Left lung (tissue), 10 donors: ENCODE measurements around the gene BTN1A1. TPM values are rescaled to one million over a fixed set of nuclear protein-coding genes. Genes with fewer than 3 reads are reported as not detected.
"Not testable (repeated sequence)": the region's sequence is repeated elsewhere in the genome, so short reads cannot be mapped to it uniquely, and the experiment has no call there.

ENCODE experiments used
- ATAC-seq: fragments of 200-7000 bp; cut with Tn5 transposase; one replicate; pipeline ENCODE4 v1.9.1; 2020; ENCODE audit warnings: moderate library complexity
- DNase-seq, 4 donors: peaks; one replicate each; pipeline ENCODE4 v3.0.0-alpha.2; 2013 to 2020
- H3K27ac ChIP-seq, 2 donors: fragments of 200-600 bp; sonication (generic) in 1 of 2; one replicate each; pipeline versions ENCODE4 v1.5.0 to v1.8.0; 2020 to 2021
- H3K27me3 ChIP-seq, 2 donors: fragments of 200-600 bp; sonication (generic) in 1 of 2; one replicate each; pipeline versions ENCODE4 v1.5.0 to v1.8.0; 2020 to 2021
- H3K36me3 ChIP-seq, 2 donors: fragments of 200-600 bp; sonication (generic) in 1 of 2; one replicate each; pipeline versions ENCODE4 v1.5.0 to v1.8.0; 2020 to 2021
- H3K4me1 ChIP-seq, 2 donors: fragments of 200-600 bp; one replicate each; pipeline ENCODE4 v1.8.0; 2021
- H3K4me3 ChIP-seq, 2 donors: fragments of 200-600 bp; sonication (generic) in 1 of 2; one replicate each; pipeline versions ENCODE4 v1.5.0 to v1.8.0; 2020 to 2021; ENCODE audit warnings: mild to moderate bottlenecking in 1 of 2
- H3K9me3 ChIP-seq, 2 donors: fragments of 200-600 bp; sonication (generic) in 1 of 2; one replicate each; pipeline versions ENCODE4 v1.5.0 to v1.8.0; 2020 to 2021
- CTCF ChIP-seq, 2 donors: fragments of 200-600 bp; sonication (generic) in 1 of 2; IDR thresholded peaks; one replicate each; pipeline versions ENCODE4 v1.5.0 to v1.8.0; 2021; ENCODE audit warnings: antibody characterized with exemption in 2 of 2
- intact Hi-C, 2 donors: fragments of 100-400 bp; cut with DNase I; formaldehyde crosslinking; loops; one replicate each; pipeline versions ENCODE4 v1.11.2 to v1.14.2; 2022
- polyA plus RNA-seq, 6 donors: library from polyadenylated mRNA; unstranded; fragments of 120-200 nt; gene quantifications; one replicate each; pipeline ENCODE4 v1.2.1, GENCODE V29; 2013; ENCODE audit not compliant: insufficient read length in 6 of 6
- total RNA-seq, 2 donors: library from RNA; stranded (reverse); fragmentation: NEBNext Ultra II Directional; extraction: Animal tissue kit (Norgen Biotek cat#: 25700); gene quantifications; one replicate each; pipeline ENCODE4 v1.2.1, GENCODE V29; 2021
- donor health status: DM: no; HTN: yes; CAD: no.
- donor health status: DM: no; HTN: no; CAD: no.

The BTN1A1 gene
- total and polyA plus RNA-seq, 8 donors, result 0.15 to 0.32 (median 0.23) TPM; not detected in 2

DNA sequence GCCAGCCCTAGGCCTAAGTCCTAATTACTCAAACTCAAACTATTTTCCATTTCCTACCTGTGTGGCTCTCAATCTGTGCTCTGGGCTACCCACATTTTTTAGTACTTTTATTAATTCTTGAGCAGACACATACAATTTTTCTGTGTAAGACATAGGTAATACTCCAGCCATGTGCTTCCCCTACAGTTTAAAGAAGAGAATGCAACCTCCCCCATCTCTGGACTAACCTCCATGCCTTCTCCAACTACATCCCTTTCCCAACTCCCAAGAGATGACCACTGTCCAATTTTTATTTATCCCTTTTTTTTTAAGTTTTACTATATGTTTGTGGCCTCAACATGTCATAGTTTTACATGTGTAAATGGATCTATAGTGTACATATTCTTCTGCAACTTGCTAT lies 43.9 kb downstream of the BTN1A1 start:
- Histone ChIP-seq H3K27ac (no peak overlapping the region), H3K4me3 (no peak overlapping the region), H3K9me3 (no peaks in the 10 kb centered on the region), H3K27me3 (no peaks in the 10 kb centered on the region), H3K36me3 (peaks cover 0 to 31% of the 10 kb centered on the region in 2 donors), H3K4me1 (peaks cover 0 to 16% of the 10 kb centered on the region in 2 donors)
- peak in 1 of 2 donors; percentile 18 for TF ChIP-seq CTCF (IDR thresholded peaks at IDR 0.05)
- no peak for DNase-seq
- intact Hi-C loops, result no loop called here
- ATAC-seq, result no peak

GRCh38 chr6:26544473-26544872 lies 44.4 kb downstream of the BTN1A1 start:
- H3K27me3 ChIP-seq, result no peaks in the 10 kb centered on the region
- peaks cover 0 to 31% of the 10 kb centered on the region in 2 donors for H3K36me3 ChIP-seq
- DNase-seq (no peak), ATAC-seq (peak; percentile 86)
- peaks cover 0 to 11% of the 10 kb centered on the region in 2 donors for H3K4me1 ChIP-seq
- H3K27ac ChIP-seq, result no peak overlapping the region
- H3K4me3 ChIP-seq, result no peak overlapping the region
- no peaks in the 10 kb centered on the region for H3K9me3 ChIP-seq
- no peak for TF ChIP-seq CTCF (IDR thresholded peaks at IDR 0.05)
- intact Hi-C loops, result no loop called here

DNA sequence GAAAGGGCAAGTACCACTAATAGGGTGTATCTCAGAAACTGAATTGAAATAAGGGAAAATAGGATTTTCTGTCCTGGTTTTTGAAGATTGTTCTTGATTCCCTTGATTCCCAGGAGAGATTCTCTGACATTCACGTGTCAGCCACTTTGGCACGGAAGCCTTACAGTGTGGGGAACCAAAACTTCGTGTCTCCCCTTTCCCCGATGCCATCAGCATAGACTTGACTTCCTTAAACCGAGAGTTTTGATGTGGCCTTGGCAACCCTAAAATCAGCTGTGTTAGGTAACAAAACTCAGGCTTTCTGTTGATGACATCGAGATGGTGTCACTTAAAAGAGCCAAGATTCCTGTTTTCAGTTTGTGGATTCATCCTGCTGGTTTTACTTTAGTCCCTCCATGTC lies 45.5 kb downstream of the BTN1A1 start:
- H3K9me3 ChIP-seq, result no peaks in the 10 kb centered on the region

DNA sequence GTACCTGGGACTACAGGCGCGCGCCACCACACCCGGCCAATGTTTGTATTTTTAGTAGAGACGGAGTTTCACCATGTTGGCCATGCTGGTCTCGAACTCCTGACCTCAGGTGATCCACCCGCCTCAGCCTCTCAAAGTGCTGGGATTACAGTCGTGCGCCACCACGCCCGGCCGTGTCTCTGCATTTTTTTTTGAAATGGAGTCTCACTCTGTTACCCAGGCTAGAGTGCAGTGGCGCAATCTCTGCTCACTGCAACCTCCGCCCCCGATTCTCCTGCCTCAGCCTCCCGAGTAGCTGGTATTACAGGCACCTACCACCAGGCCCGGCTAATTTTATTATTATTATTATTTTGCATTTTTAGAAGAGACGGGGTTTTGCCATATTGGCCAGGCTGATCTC lies 47.3 kb downstream of the BTN1A1 start:
- Histone ChIP-seq H3K4me1 (peaks cover 0 to 14% of the 10 kb centered on the region in 2 donors), H3K36me3 (peaks cover 0 to 24% of the 10 kb centered on the region in 2 donors)
- H3K9me3 ChIP-seq, H3K27me3 ChIP-seq, ATAC-seq, H3K27ac ChIP-seq, H3K4me3 ChIP-seq, intact Hi-C loops, DNase-seq: not testable (repeated sequence)

More for the DNA sequence above, 45.5 kb downstream of the BTN1A1 start:
- ATAC-seq (peak; percentile 21), DNase-seq (no peak)
- Histone ChIP-seq H3K36me3 (peaks cover 0 to 31% of the 10 kb centered on the region in 2 donors), H3K27ac (no peak overlapping the region), H3K4me1 (peaks cover 0 to 12% of the 10 kb centered on the region in 2 donors), H3K27me3 (no peaks in the 10 kb centered on the region), H3K4me3 (no peak overlapping the region)
- intact Hi-C loops, result no loop called here
- TF ChIP-seq CTCF (IDR thresholded peaks at IDR 0.05), result no peak

GRCh38 chr6:26550250-26550993 lies 50.3 kb downstream of the BTN1A1 start:
- Histone ChIP-seq H3K4me3 (peak overlapping the region; percentile 42 to 62), H3K27me3 (no peaks in the 10 kb centered on the region), H3K36me3 (peaks cover 0 to 5% of the 10 kb centered on the region in 2 donors), H3K4me1 (peaks cover 0 to 34% of the 10 kb centered on the region in 2 donors), H3K9me3 (no peaks in the 10 kb centered on the region), H3K27ac (peak overlapping the region in 1 of 2 donors; percentile 21)
- intact Hi-C loops, result no loop called here
- peak; percentile 73 to 92 (median 77) for DNase-seq
- ATAC-seq, result peak; percentile 73
- TF ChIP-seq CTCF (IDR thresholded peaks at IDR 0.05), result no peak
